WTC11 (cell line): Measurements from ENCODE around the gene KDM5B.

Source experiments
- AFF4 ChIP-seq: sonication (generic); formaldehyde crosslinking; IDR thresholded peaks from 2 replicates; pipeline ENCODE4 v1.8.1; 2023; ENCODE audit warnings: mild to moderate bottlenecking, missing genetic modification reagents, borderline replicate concordance
- ATF3 ChIP-seq: sonication (generic); formaldehyde crosslinking; conservative IDR thresholded peaks from 2 replicates; pipeline ENCODE4 v1.8.1; 2022; ENCODE audit warnings: mild to moderate bottlenecking, missing genetic modification reagents
- CREM ChIP-seq: sonication (generic); formaldehyde crosslinking; IDR thresholded peaks from 2 replicates; pipeline ENCODE4 v1.8.1; 2022; ENCODE audit warnings: mild to moderate bottlenecking, missing genetic modification reagents, moderate library complexity
- CTCF ChIP-seq: fragments of 200-600 bp; IDR thresholded peaks from 2 replicates; pipeline ENCODE4 v1.8.0; 2022; ENCODE audit warnings: antibody characterized with exemption
- FOXK1 ChIP-seq: sonication (generic); formaldehyde crosslinking; IDR thresholded peaks from 2 replicates; pipeline ENCODE4 v1.8.0; 2022; ENCODE audit warnings: mild to moderate bottlenecking, moderate library complexity, missing genetic modification reagents
- JAZF1 ChIP-seq: fragments of 250-450 bp; sonication (Bioruptor Pico); IDR thresholded peaks from 2 replicates; pipeline ENCODE4 v1.9.0; 2021; ENCODE audit warnings: moderate library complexity, mild to moderate bottlenecking, inconsistent platforms
- JUN ChIP-seq: sonication (generic); formaldehyde crosslinking; IDR thresholded peaks from 2 replicates; pipeline ENCODE4 v1.8.0; 2023; ENCODE audit warnings: mild to moderate bottlenecking, missing genetic modification reagents
- KAT7 ChIP-seq: sonication (generic); formaldehyde crosslinking; IDR thresholded peaks from 2 replicates; pipeline ENCODE4 v1.8.1; 2023; ENCODE audit warnings: missing genetic modification reagents, mild to moderate bottlenecking, borderline replicate concordance
- MAX ChIP-seq: sonication (generic); formaldehyde crosslinking; IDR thresholded peaks from 2 replicates; pipeline ENCODE4 v1.8.0; 2022; ENCODE audit warnings: mild to moderate bottlenecking, missing genetic modification reagents
- NFYB ChIP-seq: sonication (generic); formaldehyde crosslinking; conservative IDR thresholded peaks from 2 replicates; pipeline ENCODE4 v1.8.0; 2022; ENCODE audit warnings: low read depth, missing genetic modification reagents
- TCF7 ChIP-seq: sonication (generic); formaldehyde crosslinking; IDR thresholded peaks from 2 replicates; pipeline ENCODE4 v1.8.0; 2022; ENCODE audit warnings: mild to moderate bottlenecking, low read depth, missing genetic modification reagents, moderate library complexity
- ZBTB43 ChIP-seq: sonication (generic); formaldehyde crosslinking; IDR thresholded peaks from 2 replicates; pipeline ENCODE4 v1.8.1; 2023; ENCODE audit warnings: mild to moderate bottlenecking, missing genetic modification reagents
- ZNF121 ChIP-seq: sonication (generic); formaldehyde crosslinking; IDR thresholded peaks from 2 replicates; pipeline ENCODE4 v1.8.0; 2023; ENCODE audit warnings: missing genetic modification reagents
- ZNF512 ChIP-seq: sonication (generic); formaldehyde crosslinking; IDR thresholded peaks from 2 replicates; pipeline ENCODE4 v1.8.1; 2022; ENCODE audit warnings: missing genetic modification reagents, borderline replicate concordance

- TF ChIP-seq JAZF1 (no peak), AFF4 (CRISPR knock-in tag) (no peak), TCF7 (CRISPR knock-in tag) (no peak), ZBTB43 (CRISPR knock-in tag) (no peak), ATF3 (CRISPR knock-in tag) (no peak), KAT7 (CRISPR knock-in tag) (no peak), ZNF121 (no peak), ZNF512 (CRISPR knock-in tag) (no peak), CTCF (no peak), MAX (CRISPR knock-in tag) (no peak), CREM (CRISPR knock-in tag) (no peak), JUN (no peak), NFYB (CRISPR knock-in tag) (no peak), FOXK1 (CRISPR knock-in tag) (no peak)
Observed at GRCh38 chr1:202856014-202856413, 47.8 kb upstream of the KDM5B start.
